ENCODE measurements around the gene HOXC6.

DNA sequence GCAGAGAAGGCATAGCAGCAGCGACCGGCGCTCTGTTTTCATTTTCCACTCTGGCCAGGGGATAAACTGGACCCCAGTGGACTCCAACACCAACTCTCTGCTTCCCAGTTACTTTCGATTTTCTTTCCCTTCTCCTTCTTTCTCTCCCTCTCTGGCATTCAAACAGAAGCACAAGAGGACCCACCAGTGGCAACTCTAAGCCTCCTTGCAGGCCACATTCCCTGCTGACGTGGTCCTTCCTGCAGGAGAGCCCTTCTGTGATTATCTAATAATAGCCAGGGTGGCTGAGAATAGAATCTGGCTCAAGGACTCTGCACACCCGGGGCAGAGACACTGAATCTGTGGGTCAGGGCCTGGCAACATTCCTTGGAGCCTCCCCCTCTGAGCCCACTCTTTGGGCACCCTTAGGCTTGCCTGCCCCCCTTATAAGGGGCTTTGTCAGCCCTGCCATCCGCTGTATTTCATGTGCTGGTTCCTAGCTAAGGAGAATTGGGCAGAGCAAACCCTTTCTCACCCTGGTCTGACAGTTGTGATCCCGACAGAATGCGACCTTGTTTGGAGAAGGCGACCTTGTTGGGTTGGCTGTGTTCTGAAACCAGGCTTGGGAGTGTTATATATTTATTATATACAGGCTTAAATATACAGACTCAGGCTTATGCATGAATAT is 8.2 kb upstream of the HOXC6 start:
- TF ChIP-seq, protein P1, sequence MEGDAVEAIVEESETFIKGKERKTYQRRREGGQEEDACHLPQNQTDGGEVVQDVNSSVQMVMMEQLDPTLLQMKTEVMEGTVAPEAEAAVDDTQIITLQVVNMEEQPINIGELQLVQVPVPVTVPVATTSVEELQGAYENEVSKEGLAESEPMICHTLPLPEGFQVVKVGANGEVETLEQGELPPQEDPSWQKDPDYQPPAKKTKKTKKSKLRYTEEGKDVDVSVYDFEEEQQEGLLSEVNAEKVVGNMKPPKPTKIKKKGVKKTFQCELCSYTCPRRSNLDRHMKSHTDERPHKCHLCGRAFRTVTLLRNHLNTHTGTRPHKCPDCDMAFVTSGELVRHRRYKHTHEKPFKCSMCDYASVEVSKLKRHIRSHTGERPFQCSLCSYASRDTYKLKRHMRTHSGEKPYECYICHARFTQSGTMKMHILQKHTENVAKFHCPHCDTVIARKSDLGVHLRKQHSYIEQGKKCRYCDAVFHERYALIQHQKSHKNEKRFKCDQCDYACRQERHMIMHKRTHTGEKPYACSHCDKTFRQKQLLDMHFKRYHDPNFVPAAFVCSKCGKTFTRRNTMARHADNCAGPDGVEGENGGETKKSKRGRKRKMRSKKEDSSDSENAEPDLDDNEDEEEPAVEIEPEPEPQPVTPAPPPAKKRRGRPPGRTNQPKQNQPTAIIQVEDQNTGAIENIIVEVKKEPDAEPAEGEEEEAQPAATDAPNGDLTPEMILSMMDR (IDR thresholded peaks at IDR 0.05; ENCODE audit: extremely low read depth in 1 of 2, insufficient read depth in 1 of 2, low read depth in 1 of 2, low read length in 2 of 2) = no peak
- TF ChIP-seq, protein P2, sequence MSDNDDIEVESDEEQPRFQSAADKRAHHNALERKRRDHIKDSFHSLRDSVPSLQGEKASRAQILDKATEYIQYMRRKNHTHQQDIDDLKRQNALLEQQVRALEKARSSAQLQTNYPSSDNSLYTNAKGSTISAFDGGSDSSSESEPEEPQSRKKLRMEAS (IDR thresholded peaks at IDR 0.05; ENCODE audit: insufficient read depth, insufficient read length) = no peak
- TF ChIP-seq POLR2A (IDR thresholded peaks at IDR 0.05; ENCODE audit: low read depth, low read length) (no peak), POLR2AphosphoS5 (IDR thresholded peaks at IDR 0.05; ENCODE audit: insufficient read depth, low read depth, low read length) (no peak), MYC (IDR thresholded peaks at IDR 0.05; ENCODE audit: low read depth, low read length) (no peak), EZH2 (IDR thresholded peaks at IDR 0.05; ENCODE audit: borderline replicate concordance, low read depth, low read length, severe bottlenecking) (no peak), JUN (IDR thresholded peaks at IDR 0.05; ENCODE audit: borderline replicate concordance, insufficient read depth, insufficient read length, low read depth) (no peak), FOS (IDR thresholded peaks at IDR 0.05; ENCODE audit: borderline replicate concordance, insufficient read depth, low read length) (no peak), GATA2 (IDR thresholded peaks at IDR 0.05; ENCODE audit: insufficient read depth, insufficient read length, low read depth, low read length) (no peak)
